T-cell (primary cell): ENCODE results near the gene GASK1A. TPM values are rescaled to one million over a fixed set of nuclear protein-coding genes. Genes with fewer than 3 reads are reported as not detected.

Experiments used
- ATAC-seq, 4 experiments: fragments of 200-7000 bp in 3 of 4; fragments of 150-1000 bp in 1 of 4; cut with Tn5 transposase; replicated peaks in 1 of 4; 1 replicate in 3 of 4; 2 replicates in 1 of 4; pipeline ENCODE4 v1.10.0; 2021; ENCODE audit warnings: moderate library complexity in 3 of 4, mild to moderate bottlenecking in 2 of 4, moderate number of reproducible peaks in 1 of 4
- CTCF ChIA-PET, 2 donors: fragments of 300-600 bp; sonication (Branson Sonifier 250); formaldehyde crosslinking; loops; one replicate each; lab custom pipeline; 2022; ENCODE audit warnings: antibody characterized with exemption in 2 of 2; lab: Charles Lee
- POLR2A ChIA-PET, 2 donors: fragments of 300-600 bp; sonication (Branson Sonifier 250); formaldehyde crosslinking; loops; one replicate each; lab custom pipeline; 2022; ENCODE audit warnings: antibody characterized with exemption in 2 of 2; lab: Charles Lee
- DNase-seq, 35 experiments: peaks; one replicate each; pipeline versions ENCODE4 v3.0.0 to v3.0.0-alpha.2; 2013 to 2023
- H3K27ac ChIP-seq: one replicate; pipeline ENCODE4 v1.5.1; 2013; ENCODE audit warnings: low read length
- H3K27me3 ChIP-seq, 2 experiments: replicated peaks in 1 of 2; 1 replicate in 1 of 2; 2 replicates in 1 of 2; pipeline versions ENCODE4 v1.6.1 to v1.7.0; 2013; ENCODE audit warnings: low read length in 1 of 2, mixed read lengths in 1 of 2; ENCODE audit not compliant: control insufficient read depth in 2 of 2, insufficient read depth in 2 of 2; ENCODE audit errors: extremely low read depth in 1 of 2
- H3K36me3 ChIP-seq, 2 donors: 1 replicate in 1 of 2; 2 replicates in 1 of 2; pipeline versions ENCODE4 v1.6.1 to v1.7.0; 2013; ENCODE audit warnings: low read length in 1 of 2; ENCODE audit not compliant: control insufficient read depth in 2 of 2, insufficient read depth in 1 of 2; ENCODE audit errors: extremely low read depth in 1 of 2
- H3K4me1 ChIP-seq, 2 experiments: 1 replicate in 1 of 2; 2 replicates in 1 of 2; pipeline versions ENCODE4 v1.6.1 to v1.7.0; 2013; ENCODE audit warnings: low read length in 2 of 2, mixed read lengths in 1 of 2; ENCODE audit not compliant: insufficient read depth in 2 of 2, control insufficient read depth in 1 of 2; ENCODE audit errors: extremely low read depth in 1 of 2
- H3K4me3 ChIP-seq, 2 donors: 1 replicate in 1 of 2; 2 replicates in 1 of 2; pipeline versions ENCODE4 v1.5.1 to v1.7.0; 2013; ENCODE audit warnings: mild to moderate bottlenecking in 2 of 2, low read length in 1 of 2, moderate library complexity in 1 of 2; ENCODE audit not compliant: control insufficient read depth in 1 of 2; ENCODE audit errors: extremely low read depth in 1 of 2
- H3K9me3 ChIP-seq: 2 replicates; pipeline ENCODE4 v1.7.0; 2013
- H3K27ac Mint-ChIP-seq, 2 donors: one replicate each; pipeline ENCODE4 v1.8.0; 2020 to 2021; ENCODE audit warnings: mild to moderate bottlenecking in 2 of 2, mixed read lengths in 2 of 2
- H3K27me3 Mint-ChIP-seq, 2 donors: one replicate each; pipeline ENCODE4 v1.8.0; 2021 to 2022; ENCODE audit warnings: mixed read lengths in 2 of 2
- H3K36me3 Mint-ChIP-seq: one replicate; pipeline ENCODE4 v1.8.0; 2021; ENCODE audit warnings: mixed read lengths
- H3K4me1 Mint-ChIP-seq, 3 donors: one replicate each; pipeline ENCODE4 v1.8.0; 2020 to 2022; ENCODE audit warnings: mixed read lengths in 3 of 3, mild to moderate bottlenecking in 1 of 3
- H3K4me3 Mint-ChIP-seq, 3 donors: one replicate each; pipeline ENCODE4 v1.8.0; 2020 to 2022; ENCODE audit warnings: mild to moderate bottlenecking in 3 of 3, mixed read lengths in 3 of 3, moderate library complexity in 3 of 3
- H3K9me3 Mint-ChIP-seq, 3 donors: one replicate each; pipeline ENCODE4 v1.8.0; 2020 to 2022; ENCODE audit warnings: mixed read lengths in 3 of 3
- WGBS: methylation state at CpG from one replicate; pipeline ENCODE4 v1.1.5; 2013; ENCODE audit warnings: missing lambda C conversion rate; ENCODE audit not compliant: insufficient coverage; 5-methylcytosine and 5-hydroxymethylcytosine counted together
- total RNA-seq, 35 experiments: library from RNA in 6 of 35; stranded (reverse) in 6 of 35; fragments of 120-200 nt in 1 of 35; gene quantifications; one replicate each; pipeline versions ENCODE4 v1.2.1 to v1.2.4 and lab custom pipeline; 2013 to 2026

Gene GASK1A
- total RNA-seq, 5 donors from 2014 or later (not counting 1 experiment from before 2014, with no cell fraction given): 0.10 to 0.49 (median 0.17) TPM; not detected in 1

- peaks cover 0 to 1% of the 10 kb centered on the region in 2 donors for H3K27me3 Mint-ChIP-seq
- ChIA-PET POLR2A (interaction anchor here in 1 of 2 donors (0.7 kb wide), 1 partner anchor 596 kb away, joined by 9 read pairs; no protein-coding TSS in a partner anchor), CTCF (interaction anchor here in 1 of 2 donors (0.9 kb wide), 2 partner anchors 327 to 371 kb away, joined by 3 to 4 read pairs; no protein-coding TSS in a partner anchor)
- ATAC-seq (peak; percentile 97 to 98 (median 97)), DNase-seq (peak; percentile 69 to 94 (median 83))
- H3K9me3 Mint-ChIP-seq: no peaks in the 10 kb centered on the region
- H3K27ac Mint-ChIP-seq: peak within 1 kb of the TSS; percentile 23 to 73
- H3K4me3 ChIP-seq: peak within 1 kb of the TSS; percentile 52 to 79
- H3K4me1 ChIP-seq: peaks cover 6 to 20% of the 10 kb centered on the region in 2 experiments
- H3K4me1 Mint-ChIP-seq: peaks cover 22 to 26% (median 23%) of the 10 kb centered on the region in 3 donors
- peak within 1 kb of the TSS; percentile 74 to 78 (median 78) for H3K4me3 Mint-ChIP-seq
- H3K27ac ChIP-seq: peak within 1 kb of the TSS; percentile 28
- H3K9me3 ChIP-seq: no peaks in the 10 kb centered on the region
- H3K36me3 ChIP-seq: no peaks in the 10 kb centered on the region
- WGBS: under 1% methylated on average over 64 of the region's 71 CpGs
- H3K27me3 ChIP-seq: peaks cover 0 to 4% of the 10 kb centered on the region in 2 experiments
- H3K36me3 Mint-ChIP-seq: peaks cover under 1% of the 10 kb centered on the region
Measured at GRCh38 chr3:43105596-43106292, 126.6 kb downstream of the GASK1A start, which contains the start of gene POMGNT2. Gene POMGNT2, minus strand, starts transcription at chr3:43106079. Its CDS starts 24,648 bp downstream, at chr3:43081431.

DNA sequence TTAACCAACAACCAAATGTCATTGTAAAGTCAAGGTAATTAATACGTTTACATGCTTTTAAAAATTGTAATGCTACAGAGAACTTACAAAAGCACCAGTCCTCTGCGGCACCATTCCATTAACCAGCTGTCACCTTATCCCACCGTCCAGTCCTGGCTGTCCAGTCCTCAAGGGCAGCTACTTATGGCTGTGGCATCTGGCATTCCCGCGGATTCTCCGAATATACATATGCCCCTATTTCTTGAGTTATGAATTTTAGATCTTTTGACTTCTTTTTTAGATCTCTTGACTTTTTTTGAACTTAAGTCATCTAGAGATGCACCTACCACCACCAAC lies 127.2 kb downstream of the GASK1A start:
- no CpG with 5 or more reads among the region's 6 CpGs for WGBS
- no peak for DNase-seq
- peak overlapping the region; percentile 74 to 78 (median 78) for H3K4me3 Mint-ChIP-seq
- Histone ChIP-seq H3K9me3 (no peaks in the 10 kb centered on the region), H3K4me1 (peaks cover 6 to 20% of the 10 kb centered on the region in 2 experiments), H3K4me3 (peak overlapping the region; percentile 12 to 52), H3K36me3 (no peaks in the 10 kb centered on the region), H3K27ac (no peak overlapping the region), H3K27me3 (peaks cover 0 to 4% of the 10 kb centered on the region in 2 experiments)
- no peaks in the 10 kb centered on the region for H3K36me3 Mint-ChIP-seq
- ATAC-seq: peak in 2 of 4 experiments; percentile 1 to 5
- H3K4me1 Mint-ChIP-seq: peaks cover 21 to 22% (median 22%) of the 10 kb centered on the region in 3 donors
- POLR2A ChIA-PET: no interaction called here
- CTCF ChIA-PET: no interaction called here
- H3K9me3 Mint-ChIP-seq: no peaks in the 10 kb centered on the region
- peak overlapping the region in 1 of 2 donors; percentile 73 for H3K27ac Mint-ChIP-seq
- peaks cover 0 to 1% of the 10 kb centered on the region in 2 donors for H3K27me3 Mint-ChIP-seq

Other genes starting within 250 kb of the GASK1A start
- 1 to 10 TPM in 3 of 5 donors, under 1 TPM in 1, not detected in 1; 0.28 to 2.1 (median 1.3) TPM for gene CCDC13, start 206.1 kb upstream of the GASK1A start, total RNA-seq
- 10 to 100 TPM; 17.3 to 27.8 (median 24.3) TPM for gene HIGD1A, start 174.8 kb upstream of the GASK1A start, total RNA-seq
- 1 to 10 TPM in 2 of 5 donors, under 1 TPM in 2, not detected in 1; 0.20 to 1.2 (median 0.80) TPM for gene ACKR2, start 169.9 kb upstream of the GASK1A start, total RNA-seq
- under 1 TPM in 3 of 5 donors, not detected in 2; 0.09 to 0.23 (median 0.13) TPM for gene CYP8B1, start 103.4 kb upstream of the GASK1A start, total RNA-seq
- 1 to 10 TPM in 4 of 5 donors, under 1 TPM in 1; 0.92 to 8.8 (median 3.7) TPM for gene ZNF662, start 73.2 kb upstream of the GASK1A start, total RNA-seq
- 1 to 10 TPM; 4.6 to 6.3 (median 5.6) TPM for gene POMGNT2, start 126.8 kb downstream of the GASK1A start, total RNA-seq